Pulmonary artery endothelial cell (primary cell): Measurements from ENCODE around the gene CNNM3. TPM values are rescaled to one million over a fixed set of nuclear protein-coding genes. Genes with fewer than 3 reads are reported as not detected.
A peak's percentile ranks its signal among the peaks of the same experiment; 100 is the strongest.

Experiments used
- DNase-seq: peaks from one replicate; pipeline ENCODE4 v3.0.0-alpha.2; 2011; ENCODE audit warnings: low read depth, low spot score
- total RNA-seq: library from RNA; depleted of rRNA; stranded (reverse); fragments of >200 nt; gene quantifications from 2 replicates; pipeline ENCODE4 v1.2.3, GENCODE V29; 2014

The CNNM3 gene
- total RNA-seq, 1 donor from 2014 or later, result 8.4 TPM

GRCh38 chr2:96838345-96839292 lies 22.6 kb downstream of the CNNM3 start:
- no peak for DNase-seq

DNA sequence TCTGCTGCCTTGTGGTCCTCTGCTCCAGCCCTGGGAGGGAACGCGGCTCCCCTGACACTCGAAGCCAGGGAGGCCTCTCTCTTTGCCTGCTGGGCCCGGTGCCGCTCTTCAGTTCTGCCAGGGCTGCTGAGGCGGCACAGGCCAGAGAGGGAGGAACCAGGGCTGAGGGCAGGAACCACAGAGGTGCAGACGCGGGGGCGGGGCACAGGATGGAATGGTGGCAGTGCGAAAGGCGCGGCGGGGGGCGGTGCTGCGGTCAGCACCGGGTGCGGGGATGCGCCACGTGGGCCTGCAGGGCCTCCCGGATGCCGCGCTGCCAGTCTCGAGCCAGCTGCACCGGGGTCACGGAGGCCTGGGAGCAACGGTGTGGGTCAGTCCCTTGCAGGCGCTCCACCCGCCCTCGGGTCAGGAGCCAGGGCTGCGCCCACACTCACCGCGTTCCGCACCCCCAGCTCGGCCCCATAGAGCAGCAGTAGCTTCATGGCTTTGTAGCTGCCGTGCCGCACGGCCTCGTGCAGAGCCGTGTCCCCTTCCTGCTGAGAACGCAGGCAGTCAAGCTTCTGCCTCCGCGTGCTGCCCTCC lies 23.3 kb downstream of the CNNM3 start:
- no peak for DNase-seq

- DNase-seq, result no peak
Observed at GRCh38 chr2:96839875-96840850, 24.1 kb downstream of the CNNM3 start.

DNA sequence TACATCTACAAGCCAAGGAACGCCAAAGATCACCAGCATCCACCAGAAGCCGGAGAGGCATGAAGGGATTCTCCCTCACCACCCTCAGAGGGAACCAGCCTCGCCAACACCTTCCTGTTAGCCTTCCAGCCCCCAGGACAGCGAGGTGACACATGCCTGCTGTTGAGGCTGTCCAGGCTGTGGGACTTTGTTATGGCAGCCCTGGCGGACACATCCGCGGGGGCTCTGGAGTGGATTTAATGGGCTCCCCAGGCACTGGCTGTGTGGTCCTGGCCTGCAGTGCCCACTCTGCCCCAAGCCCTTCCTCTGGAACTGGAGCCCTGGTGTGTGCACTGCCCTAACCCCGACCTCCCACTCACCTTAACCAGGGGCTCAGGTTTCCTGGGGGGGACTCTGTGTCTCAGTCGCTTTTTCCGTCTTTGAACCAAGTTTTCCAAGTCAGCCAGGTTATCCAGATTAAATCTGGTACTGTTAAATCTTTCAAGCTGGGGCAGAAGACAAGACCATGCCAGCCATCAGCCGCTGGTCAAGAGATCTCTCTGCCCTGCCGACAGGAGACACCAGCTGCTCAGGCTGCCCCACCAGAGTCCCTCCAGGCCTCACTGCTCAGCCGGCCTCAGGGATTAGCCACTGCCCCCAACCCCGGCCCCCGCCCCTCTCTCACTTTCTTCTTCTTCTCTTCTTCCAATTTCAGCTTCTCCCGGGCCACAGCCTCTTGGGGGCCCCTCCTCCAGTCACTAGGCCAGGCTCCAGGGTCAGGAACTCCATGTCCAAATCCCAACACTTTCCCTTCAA lies 25.8 kb downstream of the CNNM3 start:
- no peak for DNase-seq

DNA sequence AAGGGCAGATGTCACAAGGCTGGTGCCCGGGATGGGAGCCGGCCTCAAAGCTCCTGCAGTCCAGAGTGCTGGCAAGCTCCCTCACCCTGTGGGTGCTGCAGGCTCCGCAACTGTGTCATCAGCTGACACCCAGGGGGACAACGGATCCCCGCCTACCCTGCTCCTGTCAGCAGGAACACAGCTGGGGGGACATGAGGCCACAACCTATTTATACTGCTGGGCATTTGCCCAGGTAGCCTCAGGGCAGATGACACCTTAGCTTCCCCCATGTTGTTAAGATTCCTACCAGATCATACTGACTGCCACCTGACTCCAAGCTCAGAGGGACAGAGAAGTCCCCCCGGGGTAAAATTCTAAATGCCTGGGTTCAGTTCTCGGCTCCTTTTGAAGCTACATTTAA lies 26.5 kb downstream of the CNNM3 start:
- DNase-seq, result no peak

DNA sequence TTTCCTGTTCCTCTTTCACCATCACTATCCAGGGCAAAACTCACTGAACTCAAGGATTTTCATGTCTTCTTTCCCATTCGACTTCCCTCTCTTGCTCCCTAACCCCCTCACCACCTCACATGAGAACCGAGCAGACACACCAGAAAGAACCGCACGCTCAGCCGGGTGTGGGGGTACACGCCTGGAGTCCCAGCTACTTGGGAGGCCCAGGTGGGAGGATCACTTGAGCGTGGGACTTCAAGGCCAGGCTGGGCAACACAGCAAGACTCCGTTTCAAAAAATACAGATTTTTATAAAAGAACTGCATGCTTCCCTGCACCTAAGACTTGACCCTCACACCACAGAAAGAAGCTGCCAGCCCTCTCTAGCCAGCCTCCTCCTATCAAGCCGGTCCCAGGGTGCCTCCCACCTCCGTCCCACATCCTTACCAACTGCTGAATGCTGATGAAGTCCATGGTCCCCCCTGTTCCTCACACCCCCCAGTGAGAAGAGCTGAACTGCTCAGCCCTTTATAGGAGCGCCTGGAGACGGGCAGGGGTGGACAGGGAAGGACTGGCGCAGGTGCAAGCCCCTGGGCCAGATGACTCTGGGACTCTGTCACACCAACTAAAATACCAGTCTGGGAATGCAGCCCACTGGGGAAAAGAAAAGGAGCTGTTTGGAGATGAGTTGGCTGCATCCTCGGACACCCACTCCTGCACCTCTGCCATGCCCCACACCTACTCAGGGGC lies 27.6 kb downstream of the CNNM3 start, which contains the start of gene ANKRD23:
Gene ANKRD23, minus strand, starts transcription at position 484 of the 731 bp plus-strand sequence. Its CDS starts 29 bp downstream, at position 455.
- no peak for DNase-seq

DNA sequence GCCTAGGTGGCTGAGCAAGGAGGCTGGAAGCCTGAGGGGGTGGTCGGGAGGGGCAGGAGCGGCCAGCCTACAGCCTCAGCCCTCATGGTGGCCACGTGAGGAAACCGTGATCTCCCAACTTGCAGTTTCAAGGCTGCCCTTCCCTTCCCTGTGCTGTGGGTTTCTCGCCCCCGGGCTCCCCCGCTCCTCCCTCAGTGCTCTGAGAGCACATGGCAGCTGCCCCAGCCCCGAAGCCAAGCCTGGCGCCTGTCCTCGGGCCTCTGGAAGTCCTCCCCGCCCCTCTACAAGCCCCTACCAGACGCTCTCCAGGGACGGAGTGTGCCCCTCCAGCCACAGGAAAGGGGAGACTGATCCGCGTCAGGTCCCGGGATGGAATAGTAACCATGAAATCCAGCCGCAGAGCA lies 28.3 kb downstream of the CNNM3 start:
- DNase-seq, result no peak

DNA sequence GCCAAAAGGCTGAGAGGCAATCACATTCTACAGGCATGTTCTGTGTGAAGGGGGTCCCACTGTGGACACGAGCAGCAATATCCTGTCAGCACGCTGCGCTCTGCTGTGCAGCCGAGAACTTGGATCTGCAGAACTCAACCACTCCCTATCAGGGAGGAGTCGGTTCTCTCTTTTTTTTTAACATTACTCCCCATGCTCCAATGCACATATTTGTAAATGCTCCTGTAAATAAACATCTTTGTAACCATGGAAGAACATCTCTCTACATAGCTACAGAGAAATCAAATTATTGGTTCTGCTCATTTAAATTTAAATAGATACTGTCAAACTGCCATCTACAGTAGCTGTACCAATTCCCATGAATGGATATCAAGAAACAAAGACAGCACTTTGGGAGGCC lies 30.8 kb downstream of the CNNM3 start:
- DNase-seq, result no peak

- no peak for DNase-seq
Observed at GRCh38 chr2:96847586-96847985, 31.5 kb downstream of the CNNM3 start.

GRCh38 chr2:96848264-96848663 lies 32.2 kb downstream of the CNNM3 start:
- no peak for DNase-seq

GRCh38 chr2:96852667-96853066 lies 36.6 kb downstream of the CNNM3 start:
- no peak for DNase-seq

GRCh38 chr2:96853321-96853720 lies 37.3 kb downstream of the CNNM3 start:
- no peak for DNase-seq

DNA sequence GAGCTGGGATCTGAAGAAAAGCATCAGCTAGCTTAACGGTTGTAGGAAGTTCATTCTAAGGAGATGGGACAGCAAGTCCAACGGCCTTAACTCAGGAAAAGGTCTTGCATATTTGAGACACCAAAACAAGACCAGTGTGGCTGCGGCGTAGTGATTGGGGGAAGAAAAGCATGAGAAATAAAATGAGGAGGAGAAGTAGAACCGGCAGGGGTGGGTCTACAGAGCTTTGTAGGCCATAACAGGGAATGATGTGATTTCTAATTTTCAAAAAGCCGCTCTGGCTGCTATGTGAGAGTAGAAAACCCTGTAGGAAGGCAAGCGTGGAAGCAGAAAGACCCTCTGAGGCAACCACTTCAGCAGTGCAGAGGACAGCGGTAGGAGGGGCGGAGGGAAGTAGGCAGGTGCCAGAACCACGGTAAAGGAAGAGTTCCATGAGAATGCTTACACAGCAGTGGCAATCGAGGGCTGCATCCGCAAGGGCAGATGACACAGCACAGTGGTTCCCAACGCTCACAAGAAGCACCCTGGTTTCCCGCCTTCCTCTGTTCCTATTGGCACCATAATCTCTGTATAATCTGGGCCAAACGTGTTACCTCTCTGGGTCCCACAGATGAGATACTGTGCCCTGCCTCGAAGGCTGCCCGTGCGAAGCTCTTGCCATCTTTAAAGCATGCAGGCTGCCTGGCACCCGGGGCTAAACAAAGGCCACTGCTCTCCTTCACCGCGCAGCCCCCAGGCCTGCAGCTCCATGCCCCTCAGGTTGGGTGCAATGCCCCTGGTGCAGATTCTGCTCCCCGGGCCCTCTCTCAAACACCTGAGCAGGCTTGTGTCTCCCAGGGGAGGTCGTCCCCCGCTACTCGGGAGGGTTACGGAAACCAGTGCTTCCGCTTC lies 41.0 kb downstream of the CNNM3 start:
- DNase-seq, result no peak

DNA sequence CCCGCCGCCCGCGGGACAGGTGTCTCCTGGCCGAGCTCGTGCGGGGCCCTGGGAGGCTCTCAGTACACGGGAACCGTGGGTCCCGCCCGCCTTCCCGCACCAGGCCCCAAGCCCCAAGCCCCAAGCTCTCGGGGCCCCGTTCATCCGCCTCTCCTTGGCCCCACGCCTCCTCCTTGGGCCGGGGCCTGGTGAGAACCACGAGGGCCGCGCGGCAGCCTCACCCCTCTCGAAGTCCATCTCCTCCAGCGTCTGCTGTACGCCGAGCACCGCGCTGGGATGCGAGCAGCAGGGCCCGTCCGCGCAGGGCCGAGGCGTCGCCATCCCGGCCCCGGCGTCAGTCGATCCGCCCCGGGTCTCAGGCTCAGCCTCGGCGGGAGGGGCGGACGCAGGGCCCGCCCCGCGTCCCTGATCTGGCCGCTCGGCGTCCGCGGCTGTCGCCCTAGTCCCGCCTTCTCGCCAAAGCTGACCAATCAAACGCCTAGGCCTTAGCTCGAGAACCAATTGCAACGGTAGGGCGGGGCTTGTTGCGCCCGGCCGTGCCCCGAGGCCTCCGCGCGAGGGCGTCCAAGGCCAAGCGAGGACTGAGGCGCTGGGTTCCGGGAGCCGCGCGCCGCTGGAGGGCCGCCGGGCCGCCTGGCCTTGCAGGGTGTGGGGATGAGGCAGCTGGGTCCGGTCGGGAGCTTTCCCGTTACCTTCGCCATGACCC lies 41.8 kb downstream of the CNNM3 start, which contains the start of gene ANKRD39:
Gene ANKRD39, minus strand, starts transcription at position 350 of the 706 bp plus-strand sequence. Its CDS starts 29 bp downstream, at position 321.
- peak; percentile 91 for DNase-seq

DNA sequence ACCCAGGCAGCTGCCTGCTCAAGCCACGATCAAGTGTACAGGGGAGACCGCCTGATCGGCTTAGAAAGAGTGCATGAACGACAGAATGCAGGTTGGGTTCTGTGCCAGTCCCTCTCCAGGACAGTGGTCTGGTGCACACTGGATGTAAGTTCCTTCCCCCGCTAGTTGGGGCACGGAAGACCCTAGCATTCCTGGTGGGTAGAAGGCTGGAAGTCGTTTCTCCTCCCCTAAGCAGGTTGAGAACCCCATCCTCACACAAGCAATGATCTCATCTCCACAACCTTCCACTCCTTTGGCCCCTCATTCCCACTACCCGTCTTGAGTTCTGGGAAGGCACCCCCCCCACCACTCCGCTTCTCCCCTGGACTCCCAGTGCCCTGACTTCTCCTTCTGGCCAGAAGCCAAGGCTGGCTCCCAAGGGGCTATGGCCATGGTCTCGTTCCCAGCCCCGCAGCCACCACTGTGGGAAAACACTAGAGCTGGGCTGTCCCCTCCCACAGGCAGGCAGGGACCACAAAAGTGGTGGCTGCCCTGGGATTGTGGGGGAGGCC lies 43.1 kb downstream of the CNNM3 start:
- DNase-seq, result no peak

- no peak for DNase-seq
Observed at GRCh38 chr2:96859681-96860064, 43.6 kb downstream of the CNNM3 start.

DNA sequence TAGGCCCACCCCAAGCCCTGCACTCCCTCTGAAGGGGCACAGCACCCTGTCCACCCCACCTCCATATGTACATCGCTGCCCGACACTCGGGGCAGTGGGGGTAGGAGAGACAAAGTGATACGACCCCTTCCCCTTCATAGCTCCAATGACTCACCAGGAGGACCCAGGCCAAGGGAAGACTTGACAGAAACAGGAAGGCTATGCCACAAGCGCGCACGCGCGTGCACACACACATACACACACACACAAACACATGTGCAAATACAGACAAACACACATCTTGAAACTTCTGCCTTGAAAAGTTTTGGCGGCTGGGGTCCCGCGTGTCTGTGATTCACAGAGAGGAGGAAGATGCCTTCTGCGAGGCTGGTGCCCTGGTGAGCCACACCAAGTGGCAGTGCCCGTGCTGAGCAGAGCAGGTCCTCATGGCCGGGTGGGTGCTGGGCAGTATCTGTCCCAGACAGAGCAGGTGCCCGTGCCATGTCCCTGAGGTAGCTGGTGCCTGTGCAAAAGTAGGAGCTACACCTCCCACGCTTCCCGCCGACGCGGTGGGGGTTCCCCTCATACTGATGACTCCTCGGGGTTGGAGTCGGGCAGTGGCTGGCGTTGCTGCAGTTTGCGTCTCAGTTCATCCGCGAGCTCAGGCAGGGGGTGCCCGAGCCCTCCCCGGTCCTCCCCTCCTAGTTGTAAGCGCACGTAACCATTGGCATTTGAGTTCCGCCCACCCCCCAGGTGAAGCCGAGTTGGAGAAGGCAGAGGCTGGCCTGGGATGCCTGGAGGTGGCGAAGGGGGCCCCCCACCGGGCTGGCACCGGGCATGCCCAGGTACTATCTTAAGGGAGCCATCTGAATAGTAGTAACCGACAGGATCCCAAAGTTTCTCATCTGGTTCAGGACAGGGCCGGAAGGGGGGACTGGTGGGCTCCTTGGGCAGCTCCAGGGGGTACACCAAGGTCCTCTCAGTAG lies 44.3 kb downstream of the CNNM3 start:
- no peak for DNase-seq
